Ishikawa (cell line): ENCODE data around the gene HSFX1.

Source experiments
- CEBPB ChIP-seq: IDR thresholded peaks from 2 replicates; pipeline ENCODE4 v1.6.1; 2012
- CREB1 ChIP-seq: IDR thresholded peaks from 2 replicates; pipeline ENCODE4 v1.6.1; 2012; ENCODE audit warnings: low read depth
- EGR1 ChIP-seq: IDR thresholded peaks from 2 replicates; pipeline ENCODE4 v1.6.1; 2012
- EP300 ChIP-seq: IDR thresholded peaks from 2 replicates; pipeline ENCODE4 v1.6.1; 2012; ENCODE audit warnings: borderline replicate concordance
- FOXM1 ChIP-seq: IDR thresholded peaks from 2 replicates; pipeline ENCODE4 v1.6.1; 2012; ENCODE audit warnings: low read depth, borderline replicate concordance
- NFIC ChIP-seq: IDR thresholded peaks from 2 replicates; pipeline ENCODE4 v1.6.1; 2012
- RAD21 ChIP-seq: IDR thresholded peaks from 2 replicates; pipeline ENCODE4 v1.6.1; 2012; ENCODE audit warnings: low read depth
- TAF1 ChIP-seq: IDR thresholded peaks from 2 replicates; pipeline ENCODE4 v1.6.1; 2012; ENCODE audit warnings: low read depth, mild to moderate bottlenecking
- TCF12 ChIP-seq: IDR thresholded peaks from 2 replicates; pipeline ENCODE4 v1.6.1; 2012; ENCODE audit warnings: low read depth
- TEAD4 ChIP-seq: IDR thresholded peaks from 2 replicates; pipeline ENCODE4 v1.6.1; 2012
- YY1 ChIP-seq: IDR thresholded peaks from 2 replicates; pipeline ENCODE4 v1.6.1; 2012; ENCODE audit warnings: low read depth
- ZBTB7A ChIP-seq: IDR thresholded peaks from 2 replicates; pipeline ENCODE4 v1.6.1; 2012; ENCODE audit warnings: low read depth
- TF ChIP-seq, protein P1 (sequence below): IDR thresholded peaks from 2 replicates; pipeline ENCODE4 v1.6.1; 2012; ENCODE audit warnings: low read depth, mild to moderate bottlenecking
- TF ChIP-seq, protein P2 (sequence below): IDR thresholded peaks from 2 replicates; pipeline ENCODE4 v1.6.1; 2012
- TF ChIP-seq, protein P3 (sequence below): IDR thresholded peaks from 2 replicates; pipeline ENCODE4 v1.6.1; 2012

Gene HSFX1

DNA sequence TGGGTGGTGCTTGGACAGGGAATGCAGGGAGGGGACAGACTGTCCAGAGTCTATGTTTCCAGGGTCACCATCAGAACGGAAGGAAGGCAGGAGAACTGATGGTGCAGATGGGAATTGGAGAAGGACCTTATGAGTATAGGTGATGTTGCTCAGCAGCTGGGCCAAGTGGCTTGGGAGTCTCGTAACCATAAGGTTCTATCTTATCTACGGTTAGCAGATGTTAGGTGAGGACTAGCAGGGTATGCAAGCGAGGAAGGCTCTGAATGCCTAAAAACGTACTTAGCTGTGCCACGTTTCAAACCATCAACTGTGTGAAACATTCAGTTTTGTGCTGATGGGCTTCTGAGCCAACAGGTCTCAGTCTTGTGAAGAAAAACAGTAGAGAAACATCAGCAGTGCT is 30.2 kb downstream of the HSFX1 start:
- TF ChIP-seq FOXM1 (no peak), CREB1 (no peak), RAD21 (no peak), EGR1 (no peak), TCF12 (no peak), TEAD4 (no peak), YY1 (no peak), TAF1 (no peak), CEBPB (no peak), EP300 (no peak), ZBTB7A (no peak), NFIC (no peak)
- TF ChIP-seq, protein P1, sequence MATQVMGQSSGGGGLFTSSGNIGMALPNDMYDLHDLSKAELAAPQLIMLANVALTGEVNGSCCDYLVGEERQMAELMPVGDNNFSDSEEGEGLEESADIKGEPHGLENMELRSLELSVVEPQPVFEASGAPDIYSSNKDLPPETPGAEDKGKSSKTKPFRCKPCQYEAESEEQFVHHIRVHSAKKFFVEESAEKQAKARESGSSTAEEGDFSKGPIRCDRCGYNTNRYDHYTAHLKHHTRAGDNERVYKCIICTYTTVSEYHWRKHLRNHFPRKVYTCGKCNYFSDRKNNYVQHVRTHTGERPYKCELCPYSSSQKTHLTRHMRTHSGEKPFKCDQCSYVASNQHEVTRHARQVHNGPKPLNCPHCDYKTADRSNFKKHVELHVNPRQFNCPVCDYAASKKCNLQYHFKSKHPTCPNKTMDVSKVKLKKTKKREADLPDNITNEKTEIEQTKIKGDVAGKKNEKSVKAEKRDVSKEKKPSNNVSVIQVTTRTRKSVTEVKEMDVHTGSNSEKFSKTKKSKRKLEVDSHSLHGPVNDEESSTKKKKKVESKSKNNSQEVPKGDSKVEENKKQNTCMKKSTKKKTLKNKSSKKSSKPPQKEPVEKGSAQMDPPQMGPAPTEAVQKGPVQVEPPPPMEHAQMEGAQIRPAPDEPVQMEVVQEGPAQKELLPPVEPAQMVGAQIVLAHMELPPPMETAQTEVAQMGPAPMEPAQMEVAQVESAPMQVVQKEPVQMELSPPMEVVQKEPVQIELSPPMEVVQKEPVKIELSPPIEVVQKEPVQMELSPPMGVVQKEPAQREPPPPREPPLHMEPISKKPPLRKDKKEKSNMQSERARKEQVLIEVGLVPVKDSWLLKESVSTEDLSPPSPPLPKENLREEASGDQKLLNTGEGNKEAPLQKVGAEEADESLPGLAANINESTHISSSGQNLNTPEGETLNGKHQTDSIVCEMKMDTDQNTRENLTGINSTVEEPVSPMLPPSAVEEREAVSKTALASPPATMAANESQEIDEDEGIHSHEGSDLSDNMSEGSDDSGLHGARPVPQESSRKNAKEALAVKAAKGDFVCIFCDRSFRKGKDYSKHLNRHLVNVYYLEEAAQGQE = no peak
- TF ChIP-seq, protein P2, sequence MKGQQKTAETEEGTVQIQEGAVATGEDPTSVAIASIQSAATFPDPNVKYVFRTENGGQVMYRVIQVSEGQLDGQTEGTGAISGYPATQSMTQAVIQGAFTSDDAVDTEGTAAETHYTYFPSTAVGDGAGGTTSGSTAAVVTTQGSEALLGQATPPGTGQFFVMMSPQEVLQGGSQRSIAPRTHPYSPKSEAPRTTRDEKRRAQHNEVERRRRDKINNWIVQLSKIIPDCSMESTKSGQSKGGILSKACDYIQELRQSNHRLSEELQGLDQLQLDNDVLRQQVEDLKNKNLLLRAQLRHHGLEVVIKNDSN = no peak
- TF ChIP-seq, protein P3, sequence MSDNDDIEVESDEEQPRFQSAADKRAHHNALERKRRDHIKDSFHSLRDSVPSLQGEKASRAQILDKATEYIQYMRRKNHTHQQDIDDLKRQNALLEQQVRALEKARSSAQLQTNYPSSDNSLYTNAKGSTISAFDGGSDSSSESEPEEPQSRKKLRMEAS = no peak

DNA sequence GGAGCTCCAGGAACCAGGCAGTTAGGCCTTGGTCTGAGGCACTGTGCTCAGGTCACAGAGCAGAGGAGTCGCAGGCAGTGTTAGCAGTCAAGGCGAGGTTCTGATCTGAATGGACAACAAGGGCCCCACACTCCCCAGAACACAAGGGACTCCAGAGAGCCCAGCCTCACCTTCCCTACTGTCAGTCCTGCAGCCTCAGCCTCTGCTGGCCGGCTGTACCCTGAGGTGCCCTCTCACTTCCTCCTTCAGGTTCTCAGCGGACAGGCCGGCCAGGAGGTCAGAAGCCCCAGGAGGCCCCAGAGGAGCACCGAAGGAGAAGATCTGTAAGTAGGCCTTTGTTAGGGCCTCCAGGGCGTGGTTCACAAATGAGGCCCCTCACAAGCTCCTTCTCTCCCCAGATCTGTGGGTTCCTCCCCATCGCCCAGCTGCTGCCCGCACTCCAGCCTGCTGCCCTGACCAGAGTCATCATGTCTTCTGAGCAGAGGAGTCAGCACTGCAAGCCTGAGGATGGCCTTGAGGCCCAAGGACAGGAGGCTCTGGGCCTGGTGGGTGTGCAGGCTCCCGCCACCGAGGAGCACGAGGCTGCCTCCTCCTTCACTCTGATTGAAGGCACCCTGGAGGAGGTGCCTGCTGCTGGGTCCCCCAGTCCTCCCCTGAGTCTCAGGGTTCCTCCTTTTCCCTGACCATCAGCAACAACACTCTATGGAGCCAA is 34.0 kb downstream of the HSFX1 start:
- TF ChIP-seq, protein P3 = no peak
- TF ChIP-seq CEBPB = no peak
- no peak for TF ChIP-seq CREB1
- no peak for TF ChIP-seq YY1
- no peak for TF ChIP-seq TAF1
- TF ChIP-seq, protein P1 = no peak
- TF ChIP-seq EGR1 = no peak
- TF ChIP-seq EP300 = no peak
- no peak for TF ChIP-seq ZBTB7A
- no peak for TF ChIP-seq TCF12
- TF ChIP-seq, protein P2 = no peak
- no peak for TF ChIP-seq NFIC
- TF ChIP-seq TEAD4 = no peak
- no peak for TF ChIP-seq FOXM1
- TF ChIP-seq RAD21 = no peak

DNA sequence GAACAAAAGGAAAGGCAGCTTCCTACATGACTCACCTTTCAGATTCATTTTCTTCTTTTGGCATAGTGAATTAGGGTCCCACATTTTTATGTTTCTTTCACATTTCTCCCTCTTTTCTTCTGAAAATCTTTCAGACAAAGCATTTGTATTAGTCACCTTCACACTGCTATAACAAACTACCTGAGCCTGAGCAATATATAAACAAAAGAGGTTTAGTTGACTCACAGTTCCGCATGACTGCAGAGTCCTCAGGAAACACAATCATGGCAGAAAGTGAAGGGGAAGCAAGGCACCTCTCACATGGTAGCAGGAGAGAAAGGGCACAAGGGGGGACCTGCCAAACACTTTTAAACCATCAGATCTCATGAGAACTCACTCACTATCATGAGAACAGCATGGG is 44.8 kb downstream of the HSFX1 start:
- TF ChIP-seq CEBPB (no peak), TEAD4 (no peak), ZBTB7A (no peak), YY1 (no peak), TAF1 (no peak), NFIC (no peak), FOXM1 (no peak), CREB1 (no peak), EP300 (no peak), RAD21 (no peak), EGR1 (no peak), TCF12 (no peak)
- TF ChIP-seq, protein P3 = no peak
- TF ChIP-seq, protein P1 = no peak
- TF ChIP-seq, protein P2 = no peak
